22Rv1 (cell line): ENCODE measurements around the gene VWA5B1.

ENCODE experiments used
- ZFX ChIP-seq: fragments of 450-650 bp; IDR thresholded peaks from 2 replicates; pipeline ENCODE4 v1.6.1; 2017; ENCODE audit warnings: antibody characterized with exemption, borderline replicate concordance
- TF ChIP-seq, protein P1 (sequence below): fragments of 450-650 bp; IDR thresholded peaks from 2 replicates; pipeline ENCODE4 v1.5.1; 2017; ENCODE audit warnings: mild to moderate bottlenecking

DNA sequence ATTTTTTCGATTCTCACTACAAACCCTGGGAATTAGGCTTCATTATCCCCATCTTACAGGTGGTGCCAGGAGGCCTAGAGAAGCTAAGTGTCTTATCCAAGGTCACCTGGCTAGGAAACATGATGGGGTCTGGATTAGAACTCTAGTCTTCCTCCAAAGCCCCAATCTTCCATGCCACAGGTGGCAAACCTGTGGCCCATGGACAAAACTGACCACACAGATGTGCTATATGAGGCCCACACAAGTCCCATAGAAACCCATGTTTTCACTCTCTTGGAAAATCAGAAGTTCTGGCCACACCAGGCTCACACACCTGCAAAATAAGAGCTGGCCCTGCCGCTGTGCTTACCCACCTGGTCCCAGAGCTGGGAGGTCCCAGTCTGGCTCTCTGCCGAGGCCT lies 21.6 kb downstream of the VWA5B1 start:
- TF ChIP-seq, protein P1, sequence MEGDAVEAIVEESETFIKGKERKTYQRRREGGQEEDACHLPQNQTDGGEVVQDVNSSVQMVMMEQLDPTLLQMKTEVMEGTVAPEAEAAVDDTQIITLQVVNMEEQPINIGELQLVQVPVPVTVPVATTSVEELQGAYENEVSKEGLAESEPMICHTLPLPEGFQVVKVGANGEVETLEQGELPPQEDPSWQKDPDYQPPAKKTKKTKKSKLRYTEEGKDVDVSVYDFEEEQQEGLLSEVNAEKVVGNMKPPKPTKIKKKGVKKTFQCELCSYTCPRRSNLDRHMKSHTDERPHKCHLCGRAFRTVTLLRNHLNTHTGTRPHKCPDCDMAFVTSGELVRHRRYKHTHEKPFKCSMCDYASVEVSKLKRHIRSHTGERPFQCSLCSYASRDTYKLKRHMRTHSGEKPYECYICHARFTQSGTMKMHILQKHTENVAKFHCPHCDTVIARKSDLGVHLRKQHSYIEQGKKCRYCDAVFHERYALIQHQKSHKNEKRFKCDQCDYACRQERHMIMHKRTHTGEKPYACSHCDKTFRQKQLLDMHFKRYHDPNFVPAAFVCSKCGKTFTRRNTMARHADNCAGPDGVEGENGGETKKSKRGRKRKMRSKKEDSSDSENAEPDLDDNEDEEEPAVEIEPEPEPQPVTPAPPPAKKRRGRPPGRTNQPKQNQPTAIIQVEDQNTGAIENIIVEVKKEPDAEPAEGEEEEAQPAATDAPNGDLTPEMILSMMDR = no peak
- no peak for TF ChIP-seq ZFX
